Amniotic stem cell (primary cell): ENCODE results near the gene ZNF239.
"Not testable (repeated sequence)": the region's sequence is repeated elsewhere in the genome, so short reads cannot be mapped to it uniquely, and the experiment has no call there.

Source experiments
- DNase-seq: peaks from one replicate; lab custom pipeline; 2025; lab: John Stamatoyannopoulos, UW

The ZNF239 gene

GRCh38 chr10:43576580-43576979, 2.2 kb upstream of the ZNF239 start:
- DNase-seq = no peak

- no peak for DNase-seq
Measured at GRCh38 chr10:43576062-43576461, 1.6 kb upstream of the ZNF239 start.

DNA sequence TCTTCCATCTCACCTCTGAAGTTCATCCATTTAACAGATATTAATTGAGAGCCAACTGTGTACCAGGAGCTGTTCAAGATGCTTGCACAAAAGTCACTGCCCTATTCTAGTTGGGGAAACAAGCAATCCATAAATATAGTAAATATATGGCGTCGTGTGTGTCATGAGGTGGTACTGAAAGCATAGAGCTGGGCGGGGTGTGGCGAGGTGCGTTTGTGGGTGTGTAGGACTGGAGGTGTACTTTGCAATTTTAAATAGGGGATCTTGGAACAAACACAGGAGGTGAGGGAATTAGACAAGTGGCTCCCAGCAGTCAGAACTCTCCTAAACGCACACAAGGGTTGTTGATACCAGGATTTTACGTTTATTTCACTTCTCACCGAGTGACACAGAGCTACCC, 490 bp upstream of the ZNF239 start:
- DNase-seq = no peak

DNA sequence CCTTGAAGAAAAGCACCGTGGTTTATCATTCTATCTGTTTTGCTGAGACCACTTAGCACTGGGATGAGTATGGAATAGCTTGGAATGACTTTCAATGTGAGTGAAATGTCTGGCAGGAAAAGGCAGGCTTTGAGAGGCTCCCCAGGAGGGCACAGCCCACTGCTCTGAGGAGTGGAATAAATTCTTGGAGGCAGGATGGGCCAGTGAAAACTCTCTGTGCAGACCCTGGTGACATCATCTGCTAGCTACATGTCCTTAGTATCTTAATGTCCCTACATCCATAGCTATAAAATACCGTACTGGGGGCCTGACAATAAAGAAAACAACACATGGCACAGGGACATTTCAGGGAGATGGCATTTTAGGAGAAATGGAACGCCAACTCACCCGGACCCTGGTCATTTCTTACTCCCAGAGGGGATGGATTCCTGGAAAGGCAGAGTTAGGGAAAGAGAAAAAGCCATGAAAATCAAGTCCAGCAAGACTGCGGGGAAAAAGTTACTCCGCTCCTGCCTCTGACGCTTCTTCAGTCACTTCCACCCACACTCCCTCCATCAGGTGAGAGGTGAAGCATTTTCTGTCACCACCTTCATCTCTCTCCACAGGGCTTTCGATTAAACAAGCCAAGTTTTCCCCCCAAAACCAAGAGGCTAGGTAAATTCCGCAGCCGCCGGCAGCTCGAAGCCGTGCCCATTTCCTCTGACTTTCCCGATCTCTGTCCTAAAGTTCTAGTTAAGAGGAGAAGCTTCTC, 991 bp downstream of the ZNF239 start:
- DNase-seq = no peak

- DNase-seq = no peak
Measured at GRCh38 chr10:43570971-43571370, 3.4 kb downstream of the ZNF239 start.

- no peak for DNase-seq
Measured at GRCh38 chr10:43569681-43570080, 4.7 kb downstream of the ZNF239 start.

- DNase-seq = no peak
Measured at GRCh38 chr10:43557214-43557613, 17.2 kb downstream of the ZNF239 start.

- DNase-seq = not testable (repeated sequence)
Measured at GRCh38 chr10:43543746-43544145, 30.7 kb downstream of the ZNF239 start.

DNA sequence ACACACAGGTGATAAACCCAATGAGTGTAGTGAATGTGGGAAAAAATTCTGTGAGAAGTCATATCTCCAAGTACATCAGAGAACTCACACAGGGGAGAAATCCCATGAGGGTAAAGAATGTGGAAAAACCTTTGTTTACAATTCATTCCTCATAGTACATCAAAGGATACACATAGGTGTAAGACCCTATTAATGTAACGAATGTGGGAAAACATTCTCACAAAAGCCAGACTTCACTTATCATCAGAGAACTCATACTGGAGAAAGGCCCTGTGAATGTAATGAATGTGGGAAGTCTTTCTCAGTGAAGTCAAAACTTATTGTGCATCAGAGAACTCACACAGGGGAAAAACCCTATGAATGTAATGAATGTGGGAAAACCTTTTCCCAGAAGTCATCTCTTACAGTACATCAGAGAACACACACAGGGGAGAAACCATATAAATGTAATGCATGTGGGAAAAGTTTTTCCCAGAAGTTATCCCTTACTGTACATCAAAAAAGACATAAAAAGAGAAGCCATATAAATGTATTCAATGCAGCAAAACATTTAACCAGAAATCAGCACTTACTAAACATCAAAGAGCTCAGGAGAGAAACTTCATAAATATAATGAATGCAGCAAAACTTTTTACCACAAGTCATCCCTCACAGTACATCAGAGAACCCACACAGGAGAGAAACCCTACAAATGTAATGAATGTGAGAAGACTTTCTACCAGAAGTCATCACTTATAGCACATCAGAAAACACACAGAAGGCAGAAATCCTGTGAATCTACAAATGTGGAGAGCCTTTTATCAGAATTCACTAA, 49.8 kb downstream of the ZNF239 start:
- no peak for DNase-seq
